Chondrocyte (in vitro differentiated cells): ENCODE measurements around the gene TPMT. TPM values are rescaled to one million over a fixed set of nuclear protein-coding genes. Genes with fewer than 3 reads are reported as not detected.
A peak's percentile ranks its signal among the peaks of the same experiment; 100 is the strongest.

Experiments
- DNase-seq: peaks from one replicate; pipeline ENCODE4 v3.0.0; 2021; ENCODE audit warnings: mixed read lengths, low spot score
- H3K27ac Mint-ChIP-seq: one replicate; pipeline ENCODE4 v1.8.0; 2021; ENCODE audit warnings: mild to moderate bottlenecking, moderate library complexity, mixed read lengths; ENCODE audit not compliant: unreplicated experiment
- H3K27me3 Mint-ChIP-seq: 2 replicates; pipeline ENCODE4 v1.8.0; 2021; ENCODE audit warnings: low read depth, mixed read lengths
- H3K36me3 Mint-ChIP-seq: 2 replicates; pipeline ENCODE4 v1.8.0; 2021; ENCODE audit warnings: low read depth, mixed read lengths
- H3K4me1 Mint-ChIP-seq: 2 replicates; pipeline ENCODE4 v1.8.0; 2021; ENCODE audit warnings: low read depth, mild to moderate bottlenecking, mixed read lengths
- H3K4me3 Mint-ChIP-seq: one replicate; pipeline ENCODE4 v1.8.0; 2021; ENCODE audit warnings: mild to moderate bottlenecking, moderate library complexity, mixed read lengths; ENCODE audit not compliant: unreplicated experiment
- H3K9me3 Mint-ChIP-seq: 2 replicates; pipeline ENCODE4 v1.8.0; 2021; ENCODE audit warnings: low read depth, mixed read lengths
- CTCF ChIP-seq: fragments of 200-600 bp; sonication (generic); IDR thresholded peaks from 2 replicates; pipeline ENCODE4 v1.5.0; 2021; ENCODE audit warnings: antibody characterized with exemption, mild to moderate bottlenecking, moderate library complexity
- long read RNA-seq: library from polyadenylated mRNA; stranded (forward); transcript quantifications from one replicate; pipeline ENCODE4 v2.0.0, GENCODE V29; 2021
- total RNA-seq: library from RNA; stranded (reverse); gene quantifications from 3 replicates; pipeline ENCODE4 v1.2.1, GENCODE V29; 2021

The TPMT gene
- total RNA-seq = 6.7 to 7.3 TPM (median 6.9 TPM) in 3 replicates
- long read RNA-seq, transcript TPMT-201 (9 exons, 3,181 nt) = major isoform, 9 of 14 reads
- long read RNA-seq, partial matches to known transcripts = 1 of 14 reads
- long read RNA-seq, other reads (novel, unspliced or antisense) = 4 of 14 reads

- Mint-ChIP-seq H3K4me1 (peaks cover 15% of the 10 kb centered on the region), H3K4me3 (peak within 1 kb of the TSS; percentile 98), H3K27ac (peak within 1 kb of the TSS; percentile 99), H3K9me3 (no peaks in the 10 kb centered on the region), H3K27me3 (no peaks in the 10 kb centered on the region), H3K36me3 (no peaks in the 10 kb centered on the region)
- no peak for TF ChIP-seq CTCF
- no peak for DNase-seq
Observed at GRCh38 chr6:18154507-18155149, at the start of gene TPMT. Gene TPMT (minus strand): TSS chr6:18155077. CDS start chr6:18149127, 5,950 bp downstream.

- TF ChIP-seq CTCF = no peak
- no peak for DNase-seq
- Mint-ChIP-seq H3K9me3 (no peaks in the 10 kb centered on the region), H3K27ac (peak overlapping the region; percentile 94), H3K27me3 (no peaks in the 10 kb centered on the region), H3K4me3 (no peak overlapping the region), H3K36me3 (peaks cover 8% of the 10 kb centered on the region), H3K4me1 (peaks cover 19% of the 10 kb centered on the region)
Observed at GRCh38 chr6:18203786-18204185, 48.9 kb upstream of the TPMT start.

- Mint-ChIP-seq H3K4me3 (no peak overlapping the region), H3K9me3 (peaks cover 8% of the 10 kb centered on the region), H3K27me3 (no peaks in the 10 kb centered on the region), H3K4me1 (no peaks in the 10 kb centered on the region), H3K36me3 (peaks cover 14% of the 10 kb centered on the region), H3K27ac (no peak overlapping the region)
- DNase-seq = no peak
- TF ChIP-seq CTCF = no peak
Observed at GRCh38 chr6:18192026-18192425, 37.1 kb upstream of the TPMT start.

GRCh38 chr6:18189196-18189595 is 34.3 kb upstream of the TPMT start:
- TF ChIP-seq CTCF = no peak
- Mint-ChIP-seq H3K27me3 (no peaks in the 10 kb centered on the region), H3K27ac (no peak overlapping the region), H3K4me1 (peaks cover 11% of the 10 kb centered on the region), H3K9me3 (no peaks in the 10 kb centered on the region), H3K4me3 (no peak overlapping the region), H3K36me3 (peaks cover 4% of the 10 kb centered on the region)
- no peak for DNase-seq

GRCh38 chr6:18187701-18188100 is 32.8 kb upstream of the TPMT start:
- Mint-ChIP-seq H3K27ac (no peak overlapping the region), H3K36me3 (peaks cover 3% of the 10 kb centered on the region), H3K4me3 (no peak overlapping the region), H3K9me3 (no peaks in the 10 kb centered on the region), H3K4me1 (peaks cover 18% of the 10 kb centered on the region), H3K27me3 (no peaks in the 10 kb centered on the region)
- DNase-seq = peak; percentile 87
- TF ChIP-seq CTCF = no peak
